BJ (cell line): ENCODE data around the gene MFRP. TPM values are rescaled to one million over a fixed set of nuclear protein-coding genes. Genes with fewer than 3 reads are reported as not detected.

Experiments used
- CTCF ChIA-PET: fragments of 350-600 bp; formaldehyde crosslinking; extraction: SDS; loops from one replicate; lab custom pipeline; 2021; ENCODE audit warnings: antibody characterized with exemption, inconsistent platforms; lab: Yijun Ruan, JAX
- POLR2A ChIA-PET: fragments of 300-600 bp; sonication (Branson Sonifier 250); formaldehyde crosslinking; extraction: SDS; loops from one replicate; lab custom pipeline; 2021; ENCODE audit warnings: antibody characterized with exemption; lab: Charles Lee
- DNase-seq: peaks from one replicate; pipeline ENCODE4 v3.0.0-alpha.2; 2011; ENCODE audit warnings: low read depth
- H3K27me3 ChIP-seq: 2 replicates; pipeline ENCODE4 v1.6.0; 2011; ENCODE audit warnings: low read length; ENCODE audit not compliant: control insufficient read depth, insufficient read depth
- H3K36me3 ChIP-seq: 2 replicates; pipeline ENCODE4 v1.5.1; 2011; ENCODE audit warnings: low read length; ENCODE audit not compliant: control insufficient read depth, insufficient read depth
- H3K4me3 ChIP-seq: 2 replicates; pipeline ENCODE4 v1.5.1; 2011; ENCODE audit warnings: low read depth, mild to moderate bottlenecking, control low read depth, low read length
- CTCF ChIP-seq: IDR thresholded peaks from 2 replicates; pipeline ENCODE4 v1.5.1; 2011; ENCODE audit warnings: low read depth, mild to moderate bottlenecking, control low read depth, inconsistent platforms, low read length, moderate library complexity; ENCODE audit not compliant: insufficient read depth
- polyA plus RNA-seq: library from polyadenylated mRNA; depleted of rRNA; stranded (reverse); fragments of >200 nt; gene quantifications from 2 replicates; pipeline ENCODE4 v1.2.3, GENCODE V29; 2011

The MFRP gene
- polyA plus RNA-seq, 1 experiment, result not detected

DNA sequence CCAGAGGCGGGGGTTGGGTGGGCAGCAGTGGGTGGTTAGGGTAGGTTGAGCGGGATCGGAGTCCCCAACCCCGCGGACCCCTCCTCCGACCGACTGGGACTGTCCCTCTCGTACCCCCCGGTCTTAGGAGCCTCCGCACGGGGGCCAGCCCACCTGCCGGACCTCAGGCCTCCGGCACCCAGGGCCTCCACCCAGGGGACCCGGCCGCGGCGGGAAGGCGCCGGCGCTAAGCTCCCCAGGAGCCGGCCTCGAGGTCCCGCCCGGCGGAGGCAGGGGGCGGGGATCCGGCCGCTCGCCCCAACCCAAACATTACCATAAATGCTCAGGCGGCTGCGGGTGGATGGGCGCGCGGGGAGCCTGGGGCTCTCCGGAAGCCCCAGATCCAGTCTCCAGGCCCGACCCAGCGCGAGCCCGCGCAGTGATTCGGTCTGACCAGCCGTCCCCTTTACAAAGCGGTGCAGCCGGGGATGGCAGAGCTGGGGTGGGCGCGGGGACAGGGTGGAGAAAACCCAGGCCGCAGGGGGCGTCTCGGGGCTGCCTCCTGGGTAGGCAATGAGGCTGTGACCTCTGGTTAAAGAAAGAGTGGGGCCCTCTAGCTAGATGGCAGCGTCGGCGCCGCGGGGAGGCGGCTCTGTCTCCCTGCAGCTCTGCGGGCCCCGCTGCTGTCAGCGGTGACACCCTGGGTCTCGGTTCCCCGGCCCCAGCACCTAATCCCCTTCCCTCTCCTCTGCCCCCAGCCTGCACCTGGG lies 25.6 kb downstream of the MFRP start:
- CTCF ChIA-PET, result interaction anchor here (0.7 to 8.7 kb wide), 21 partner anchors 8 to 253 kb away, joined by 3 to 146 read pairs (median 4); partner anchors contain the start of genes C1QTNF5, C2CD2L, CBL and RNF26
- H3K27me3 ChIP-seq, result no peaks in the 10 kb centered on the region; the same call in 1 of the 2 replicates
- no peak for TF ChIP-seq CTCF
- peak overlapping the region; percentile 39 for H3K4me3 ChIP-seq
- no peaks in the 10 kb centered on the region for H3K36me3 ChIP-seq
- POLR2A ChIA-PET, result interaction anchor here (1.0 kb wide), 1 partner anchor 99 kb away, joined by 4 read pairs; no protein-coding TSS in a partner anchor
- no peak for DNase-seq

- H3K36me3 ChIP-seq, result no peaks in the 10 kb centered on the region
- ChIA-PET POLR2A (interaction anchor here (1.0 kb wide), 1 partner anchor 98 kb away, joined by 4 read pairs; no protein-coding TSS in a partner anchor), CTCF (interaction anchor here (0.9 to 8.7 kb wide), 11 partner anchors 8 to 154 kb away, joined by 3 to 146 read pairs (median 4); partner anchors contain the start of gene C1QTNF5)
- peaks cover 2% of the 10 kb centered on the region for H3K27me3 ChIP-seq
- TF ChIP-seq CTCF, result no peak
- DNase-seq, result no peak
- peak overlapping the region; percentile 22 for H3K4me3 ChIP-seq
Measured at GRCh38 chr11:119320240-119320775, 26.2 kb downstream of the MFRP start.

GRCh38 chr11:119319700-119320239 lies 26.7 kb downstream of the MFRP start:
- CTCF ChIA-PET, result interaction anchor here (0.9 to 1.9 kb wide), 6 partner anchors 7 to 155 kb away, joined by 3 to 4 read pairs (median 3); no protein-coding TSS in a partner anchor
- POLR2A ChIA-PET, result no interaction called here
- Histone ChIP-seq H3K4me3 (no peak overlapping the region), H3K27me3 (peaks cover 2% of the 10 kb centered on the region), H3K36me3 (no peaks in the 10 kb centered on the region)
- no peak for TF ChIP-seq CTCF
- DNase-seq, result no peak

DNA sequence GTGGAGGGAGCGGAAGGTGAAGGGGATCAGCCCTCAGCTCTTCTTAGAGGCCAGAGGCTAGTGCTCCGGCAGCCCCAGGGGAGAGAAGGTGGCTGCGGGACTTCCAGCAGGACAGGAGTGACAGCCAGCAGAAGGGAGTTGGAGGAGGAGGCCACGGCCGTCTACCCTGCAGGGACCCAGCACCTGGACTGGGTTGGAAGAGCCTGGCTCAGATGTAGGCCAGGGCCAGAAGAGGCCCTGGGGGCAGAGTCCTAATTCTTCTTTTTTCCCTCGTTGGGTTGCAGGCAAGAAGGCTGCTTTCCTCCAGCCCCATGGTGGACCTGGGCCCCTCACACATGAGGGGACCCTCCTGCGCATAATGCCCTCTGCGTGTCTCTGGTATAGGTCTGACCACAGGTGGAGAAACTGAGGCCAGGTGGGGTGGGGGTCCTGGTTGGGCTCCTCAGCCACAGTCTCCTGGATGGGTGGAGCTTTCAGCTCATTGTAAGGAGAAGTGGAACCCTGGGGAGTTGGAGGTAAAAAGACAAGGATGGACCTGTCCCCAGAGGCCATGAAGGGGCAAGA lies 27.3 kb downstream of the MFRP start:
- ChIA-PET POLR2A (no interaction called here), CTCF (interaction anchor here (0.9 to 1.9 kb wide), 6 partner anchors 18 to 155 kb away, joined by 3 to 4 read pairs (median 3); no protein-coding TSS in a partner anchor)
- no peak overlapping the region for H3K4me3 ChIP-seq
- DNase-seq, result no peak
- no peaks in the 10 kb centered on the region for H3K36me3 ChIP-seq
- peaks cover 2% of the 10 kb centered on the region for H3K27me3 ChIP-seq
- TF ChIP-seq CTCF, result no peak
